SU-DHL-6 (cell line): ENCODE data around the gene NKD1.

Experiments
- H2AFZ ChIP-seq: fragments of 200-600 bp; sonication (generic); 2 replicates; pipeline ENCODE4 v1.6.1; 2014; ENCODE audit warnings: low read depth, mild to moderate bottlenecking, moderate library complexity, mixed read lengths, antibody characterized with exemption, low read length; ENCODE audit not compliant: severe bottlenecking
- H3F3A ChIP-seq: fragments of 200-600 bp; shearing (Covaris generic); 2 replicates; pipeline ENCODE4 v1.6.0; 2016; ENCODE audit warnings: antibody characterized with exemption, mild to moderate bottlenecking; ENCODE audit not compliant: insufficient read depth
- H3K27ac ChIP-seq: fragments of 200-600 bp; sonication (generic); 2 replicates; pipeline ENCODE4 v1.5.1; 2016; ENCODE audit warnings: low read depth, mild to moderate bottlenecking, low read length, moderate library complexity, mixed read lengths
- H3K27me3 ChIP-seq: fragments of 200-600 bp; sonication (generic), shearing (Covaris generic); 2 replicates; pipeline ENCODE4 v1.6.0; 2014; ENCODE audit warnings: mild to moderate bottlenecking, low read length
- H3K36me3 ChIP-seq: fragments of 200-600 bp; sonication (generic); 2 replicates; pipeline ENCODE4 v1.6.1; 2014; ENCODE audit warnings: mild to moderate bottlenecking, low read length, mixed read lengths
- H3K4me2 ChIP-seq: fragments of 300-600, 200-600 bp; shearing (Covaris generic), sonication (generic); 2 replicates; pipeline ENCODE4 v1.6.0; 2014; ENCODE audit warnings: low read length, low read depth, mild to moderate bottlenecking; ENCODE audit not compliant: poor library complexity, severe bottlenecking
- H3K4me3 ChIP-seq: fragments of 200-600 bp; sonication (generic); 2 replicates; pipeline ENCODE4 v1.5.1; 2014; ENCODE audit warnings: antibody characterized with exemption, low read length, mild to moderate bottlenecking, mixed read lengths; ENCODE audit not compliant: insufficient read depth, poor library complexity, severe bottlenecking
- H3K79me2 ChIP-seq: fragments of 200-600 bp; sonication (generic); 2 replicates; pipeline ENCODE4 v1.6.1; 2014; ENCODE audit warnings: mild to moderate bottlenecking, low read length, moderate library complexity; ENCODE audit not compliant: insufficient read depth
- H3K9ac ChIP-seq: fragments of 200-600 bp; sonication (generic); 2 replicates; pipeline ENCODE4 v1.7.0; 2014; ENCODE audit warnings: mild to moderate bottlenecking, low read length
- H3K9me2 ChIP-seq: fragments of 200-600 bp; sonication (generic); replicated peaks from 2 replicates; pipeline ENCODE4 v1.6.1; 2014; ENCODE audit warnings: low read length; ENCODE audit not compliant: insufficient read depth
- H3K9me3 ChIP-seq: fragments of 200-600 bp; sonication (generic); 2 replicates; pipeline ENCODE4 v1.6.1; 2014; ENCODE audit warnings: low read length, mixed read lengths; ENCODE audit not compliant: insufficient read depth
- H4K20me1 ChIP-seq: fragments of 200-600 bp; sonication (generic); 2 replicates; pipeline ENCODE4 v1.6.1; 2014; ENCODE audit warnings: low read depth, mild to moderate bottlenecking, antibody characterized with exemption, low read length, moderate library complexity, mixed read lengths
- EZH2phosphoT487 ChIP-seq: fragments of 200-600 bp; sonication (generic), shearing (Covaris generic); conservative IDR thresholded peaks from 2 replicates; pipeline ENCODE4 v1.6.1; 2018; ENCODE audit warnings: mild to moderate bottlenecking, antibody characterized with exemption, low read length, moderate library complexity, mixed read lengths
- TF ChIP-seq, protein P1 (sequence below): fragments of 200-600 bp; sonication (generic); IDR thresholded peaks from one replicate; pipeline ENCODE4 v1.5.1; 2017; ENCODE audit warnings: antibody characterized with exemption, mild to moderate bottlenecking, low read length, moderate library complexity; ENCODE audit not compliant: insufficient read depth, poor library complexity, severe bottlenecking

NKD1 gene

DNA sequence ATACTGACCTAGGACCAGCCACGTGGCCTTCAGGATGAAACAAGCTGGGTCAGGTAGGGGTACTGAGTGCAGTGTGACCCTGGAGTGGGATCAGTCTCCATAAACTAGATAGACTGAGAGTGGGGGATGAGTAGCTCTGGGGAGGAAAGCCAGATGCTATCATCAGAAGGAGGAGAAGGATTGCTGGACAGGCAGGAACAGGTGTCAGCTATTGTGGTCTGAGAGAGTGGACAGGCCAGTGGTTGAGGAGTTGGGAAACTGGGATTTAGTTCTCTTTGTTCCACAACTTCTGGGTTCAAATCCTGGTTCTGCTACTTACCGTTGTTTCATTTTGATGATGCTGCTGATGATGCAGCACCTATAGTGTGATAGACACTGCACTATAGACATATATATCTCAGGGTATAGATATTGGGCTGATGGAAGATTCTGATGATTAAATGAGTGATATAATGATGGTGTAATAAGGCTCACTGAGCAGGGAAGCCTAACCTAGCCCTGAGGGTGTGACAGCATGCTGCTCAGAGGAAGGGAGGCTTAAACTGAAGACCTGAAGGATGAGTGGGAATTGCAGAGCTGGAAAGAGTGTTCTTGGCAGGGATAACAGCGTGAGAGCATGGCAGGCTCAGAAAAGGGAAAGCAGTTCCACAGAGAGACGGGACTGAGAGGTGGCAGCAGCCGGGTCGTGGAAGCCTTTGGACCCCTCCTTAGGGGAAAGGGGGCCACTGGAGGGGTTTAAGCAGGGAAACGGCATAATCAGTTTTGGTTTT, 66.9 kb downstream of the NKD1 start:
- Histone ChIP-seq H3K36me3 (no peaks in the 10 kb centered on the region), H3F3A (no peaks in the 10 kb centered on the region), H3K27ac (no peak overlapping the region), H3K9ac (no peak overlapping the region), H3K79me2 (no peaks in the 10 kb centered on the region), H3K9me3 (no peaks in the 10 kb centered on the region), H4K20me1 (no peaks in the 10 kb centered on the region), H3K4me3 (no peak overlapping the region), H3K9me2 (no peaks in the 10 kb centered on the region), H3K27me3 (no peaks in the 10 kb centered on the region), H3K4me2 (no peak overlapping the region), H2AFZ (no peak overlapping the region)
- TF ChIP-seq, protein P1, sequence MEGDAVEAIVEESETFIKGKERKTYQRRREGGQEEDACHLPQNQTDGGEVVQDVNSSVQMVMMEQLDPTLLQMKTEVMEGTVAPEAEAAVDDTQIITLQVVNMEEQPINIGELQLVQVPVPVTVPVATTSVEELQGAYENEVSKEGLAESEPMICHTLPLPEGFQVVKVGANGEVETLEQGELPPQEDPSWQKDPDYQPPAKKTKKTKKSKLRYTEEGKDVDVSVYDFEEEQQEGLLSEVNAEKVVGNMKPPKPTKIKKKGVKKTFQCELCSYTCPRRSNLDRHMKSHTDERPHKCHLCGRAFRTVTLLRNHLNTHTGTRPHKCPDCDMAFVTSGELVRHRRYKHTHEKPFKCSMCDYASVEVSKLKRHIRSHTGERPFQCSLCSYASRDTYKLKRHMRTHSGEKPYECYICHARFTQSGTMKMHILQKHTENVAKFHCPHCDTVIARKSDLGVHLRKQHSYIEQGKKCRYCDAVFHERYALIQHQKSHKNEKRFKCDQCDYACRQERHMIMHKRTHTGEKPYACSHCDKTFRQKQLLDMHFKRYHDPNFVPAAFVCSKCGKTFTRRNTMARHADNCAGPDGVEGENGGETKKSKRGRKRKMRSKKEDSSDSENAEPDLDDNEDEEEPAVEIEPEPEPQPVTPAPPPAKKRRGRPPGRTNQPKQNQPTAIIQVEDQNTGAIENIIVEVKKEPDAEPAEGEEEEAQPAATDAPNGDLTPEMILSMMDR = no peak
- no peak for TF ChIP-seq EZH2phosphoT487

DNA sequence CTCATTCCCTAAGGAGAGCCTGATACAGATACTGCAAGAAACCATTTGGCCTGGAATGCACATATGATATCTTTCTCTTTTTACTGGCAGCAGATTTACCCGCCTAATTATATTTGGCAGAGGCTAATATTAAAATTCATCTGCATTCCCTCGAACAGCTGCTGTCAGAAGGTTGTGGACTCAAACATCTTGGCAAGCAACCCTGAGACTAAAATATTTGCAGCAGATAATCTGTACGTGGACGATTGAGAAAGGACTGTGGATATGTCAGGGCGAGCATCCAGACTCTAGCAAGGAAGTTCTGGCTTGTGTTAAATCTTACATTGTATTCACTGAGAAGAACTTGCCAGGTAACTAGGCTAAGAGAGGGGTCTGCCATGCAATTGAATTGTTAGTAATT, 67.7 kb downstream of the NKD1 start:
- no peaks in the 10 kb centered on the region for H3K9me3 ChIP-seq
- no peak overlapping the region for H2AFZ ChIP-seq
- H3K79me2 ChIP-seq = no peaks in the 10 kb centered on the region
- H3F3A ChIP-seq = no peaks in the 10 kb centered on the region
- H3K9ac ChIP-seq = no peak overlapping the region
- H3K4me3 ChIP-seq = no peak overlapping the region
- no peak overlapping the region for H3K27ac ChIP-seq
- no peaks in the 10 kb centered on the region for H3K27me3 ChIP-seq
- H3K36me3 ChIP-seq = no peaks in the 10 kb centered on the region
- TF ChIP-seq, protein P1 = no peak
- no peak for TF ChIP-seq EZH2phosphoT487
- H3K4me2 ChIP-seq = no peak overlapping the region
- no peaks in the 10 kb centered on the region for H3K9me2 ChIP-seq
- no peaks in the 10 kb centered on the region for H4K20me1 ChIP-seq

DNA sequence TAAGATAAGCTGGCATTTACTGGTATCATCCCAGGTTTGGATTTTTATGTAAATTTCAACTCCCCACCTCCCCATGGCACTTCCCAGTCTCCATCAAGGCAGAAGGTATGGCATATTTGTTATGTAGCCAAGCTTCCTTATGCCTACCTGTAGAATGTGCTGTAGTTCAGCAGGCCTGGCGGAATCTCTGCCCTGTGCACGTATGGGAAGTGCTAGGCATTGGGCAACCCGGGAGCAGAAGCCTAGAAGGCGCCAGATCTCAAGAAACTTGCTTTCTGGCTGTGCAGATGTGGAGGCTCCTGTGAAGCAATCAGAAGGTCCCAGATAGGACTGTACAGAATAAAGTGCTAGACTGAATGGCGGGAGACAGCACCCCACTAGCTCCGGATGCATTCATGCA, 68.2 kb downstream of the NKD1 start:
- Histone ChIP-seq H3F3A (no peaks in the 10 kb centered on the region), H3K27me3 (no peaks in the 10 kb centered on the region), H3K36me3 (no peaks in the 10 kb centered on the region), H3K27ac (no peak overlapping the region), H3K4me2 (no peak overlapping the region), H3K9ac (no peak overlapping the region), H3K4me3 (no peak overlapping the region), H2AFZ (no peak overlapping the region), H3K9me2 (no peaks in the 10 kb centered on the region), H4K20me1 (no peaks in the 10 kb centered on the region), H3K79me2 (no peaks in the 10 kb centered on the region), H3K9me3 (no peaks in the 10 kb centered on the region)
- TF ChIP-seq EZH2phosphoT487 = no peak
- TF ChIP-seq, protein P1 = no peak
